Neural cell (in vitro differentiated cells): Measurements from ENCODE around the gene ASPDH. TPM values are rescaled to one million over a fixed set of nuclear protein-coding genes. Genes with fewer than 3 reads are reported as not detected.

ENCODE experiments used
- H2AFZ ChIP-seq: fragments of 200-600, 300-800 bp; sonication (generic), shearing (Covaris generic); 2 replicates; pipeline ENCODE4 v1.6.0; 2014; ENCODE audit warnings: low read depth, mild to moderate bottlenecking, antibody characterized with exemption, low read length, moderate library complexity
- H3F3A ChIP-seq: fragments of 200-600 bp; shearing (Covaris generic); 2 replicates; pipeline ENCODE4 v1.6.1; 2016; ENCODE audit warnings: mild to moderate bottlenecking, moderate library complexity, mixed read lengths, antibody characterized with exemption, low read length; ENCODE audit not compliant: insufficient read depth, poor library complexity, severe bottlenecking
- H3K27ac ChIP-seq: fragments of 200-600, 300-800 bp; sonication (generic), shearing (Covaris generic); 2 replicates; pipeline ENCODE4 v1.5.1; 2014; ENCODE audit warnings: mild to moderate bottlenecking, low read length, moderate library complexity
- H3K27me3 ChIP-seq: fragments of 300-800, 200-600 bp; sonication (generic), shearing (Covaris generic); 2 replicates; pipeline ENCODE4 v1.6.0; 2014; ENCODE audit warnings: mild to moderate bottlenecking, low read depth, low read length, moderate library complexity; ENCODE audit not compliant: insufficient read depth
- H3K36me3 ChIP-seq: fragments of 300-800, 200-600 bp; sonication (generic), shearing (Covaris generic); 2 replicates; pipeline ENCODE4 v1.5.1; 2014; ENCODE audit warnings: mild to moderate bottlenecking, antibody characterized with exemption, low read length, moderate library complexity; ENCODE audit not compliant: insufficient read depth
- H3K4me2 ChIP-seq: fragments of 300-800, 200-600 bp; sonication (generic), shearing (Covaris generic); 2 replicates; pipeline ENCODE4 v1.6.0; 2014; ENCODE audit warnings: mild to moderate bottlenecking, low read length
- H3K4me3 ChIP-seq: fragments of 300-800, 200-600 bp; sonication (generic), shearing (Covaris generic); 2 replicates; pipeline ENCODE4 v1.5.1; 2014; ENCODE audit warnings: mild to moderate bottlenecking, low read length, moderate library complexity
- H3K79me2 ChIP-seq: fragments of 200-600 bp; shearing (Covaris generic); replicated peaks from 2 replicates; pipeline ENCODE4 v1.6.0; 2014; ENCODE audit warnings: mild to moderate bottlenecking, low read length, moderate library complexity; ENCODE audit not compliant: insufficient read depth
- H3K9ac ChIP-seq: fragments of 300-800, 200-600 bp; sonication (generic), shearing (Covaris generic); 2 replicates; pipeline ENCODE4 v1.6.1; 2016; ENCODE audit warnings: mild to moderate bottlenecking, low read length, mixed read lengths
- H3K9me2 ChIP-seq: fragments of 200-600 bp; shearing (Covaris generic); 2 replicates; pipeline ENCODE4 v1.6.1; 2016; ENCODE audit warnings: mild to moderate bottlenecking, low read length, mixed read lengths; ENCODE audit not compliant: insufficient read depth
- H3K9me3 ChIP-seq: fragments of 200-600, 300-800 bp; sonication (generic), shearing (Covaris generic); 2 replicates; pipeline ENCODE4 v1.6.1; 2016; ENCODE audit warnings: mild to moderate bottlenecking, mixed run types, low read length, moderate library complexity, mixed read lengths
- H4K20me1 ChIP-seq: fragments of 200-600 bp; shearing (Covaris generic); 2 replicates; pipeline ENCODE4 v1.6.1; 2016; ENCODE audit warnings: mild to moderate bottlenecking, mixed run types; ENCODE audit not compliant: insufficient read depth
- EP300 ChIP-seq: fragments of 450-650 bp; conservative IDR thresholded peaks from 2 replicates; pipeline ENCODE4 v1.6.1; 2014; ENCODE audit warnings: antibody characterized with exemption, mild to moderate bottlenecking, moderate library complexity; ENCODE audit not compliant: poor library complexity, severe bottlenecking
- EZH2 ChIP-seq: fragments of 200-600, 300-800 bp; shearing (Covaris generic), sonication (generic); IDR thresholded peaks from 2 replicates; pipeline ENCODE4 v1.6.1; 2014; ENCODE audit warnings: antibody characterized with exemption, low read length, borderline replicate concordance, mild to moderate bottlenecking; ENCODE audit not compliant: insufficient read depth, poor library complexity, severe bottlenecking
- MXI1 ChIP-seq: fragments of 450-650 bp; conservative IDR thresholded peaks from 2 replicates; pipeline ENCODE4 v1.6.1; 2014; ENCODE audit warnings: antibody characterized with exemption, mild to moderate bottlenecking; ENCODE audit not compliant: poor library complexity, severe bottlenecking
- POLR2AphosphoS5 ChIP-seq: IDR thresholded peaks from 2 replicates; pipeline ENCODE4 v1.6.1; 2012
- RAD21 ChIP-seq: fragments of 450-650 bp; conservative IDR thresholded peaks from 2 replicates; pipeline ENCODE4 v1.6.1; 2014; ENCODE audit warnings: antibody characterized with exemption, mild to moderate bottlenecking, moderate library complexity
- SMC3 ChIP-seq: fragments of 450-650 bp; conservative IDR thresholded peaks from 2 replicates; pipeline ENCODE4 v1.6.1; 2014; ENCODE audit warnings: antibody characterized with exemption, mild to moderate bottlenecking, moderate library complexity; ENCODE audit not compliant: poor library complexity
- TAF1 ChIP-seq: IDR thresholded peaks from 2 replicates; pipeline ENCODE4 v1.6.1; 2012; ENCODE audit warnings: low read depth
- polyA plus RNA-seq: library from polyadenylated mRNA; depleted of rRNA; stranded (reverse); fragments of >200 nt; gene quantifications from 2 replicates; pipeline ENCODE4 v1.2.3, GENCODE V29; 2014
- TF ChIP-seq, protein P1 (sequence below): IDR thresholded peaks from 2 replicates; pipeline ENCODE4 v1.6.1; 2012; ENCODE audit warnings: borderline replicate concordance
- TF ChIP-seq, protein P2 (sequence below): fragments of 450-650 bp; IDR thresholded peaks from 2 replicates; pipeline ENCODE4 v1.5.1; 2014; ENCODE audit warnings: antibody characterized with exemption, mild to moderate bottlenecking, moderate library complexity; ENCODE audit not compliant: poor library complexity, severe bottlenecking

The ASPDH gene
- polyA plus RNA-seq, 1 donor from 2014 or later = not detected

DNA sequence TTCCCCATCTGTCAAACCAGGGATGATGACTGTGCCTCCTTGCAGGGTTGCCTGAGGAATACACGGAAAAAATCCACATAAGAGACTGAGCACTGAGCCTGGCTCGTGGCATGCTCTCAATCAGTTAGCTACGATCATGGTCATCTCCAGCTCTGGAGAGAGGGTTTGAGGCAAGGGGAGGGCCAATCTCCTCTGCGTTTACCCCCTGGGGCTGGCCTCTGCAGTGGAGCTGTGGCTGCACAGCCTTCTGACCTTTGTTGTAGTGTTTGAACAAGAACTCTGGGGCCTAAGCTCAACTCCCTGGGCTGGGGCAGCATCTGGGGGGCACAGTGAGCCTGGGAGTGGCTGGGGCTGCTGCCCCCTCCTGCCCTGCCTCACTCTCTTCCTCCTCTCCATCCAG is 48.6 kb upstream of the ASPDH start:
- Histone ChIP-seq H2AFZ (no peak overlapping the region), H3K4me3 (no peak overlapping the region), H3K4me2 (no peak overlapping the region), H3K27me3 (no peaks in the 10 kb centered on the region), H3K9ac (no peak overlapping the region), H3K9me2 (no peaks in the 10 kb centered on the region), H4K20me1 (peaks cover 38% of the 10 kb centered on the region), H3K27ac (no peak overlapping the region), H3K79me2 (peaks cover 80% of the 10 kb centered on the region), H3K9me3 (no peaks in the 10 kb centered on the region), H3K36me3 (peaks cover 4% of the 10 kb centered on the region), H3F3A (no peaks in the 10 kb centered on the region)
- no peak for TF ChIP-seq TAF1
- no peak for TF ChIP-seq EP300
- TF ChIP-seq, protein P1, sequence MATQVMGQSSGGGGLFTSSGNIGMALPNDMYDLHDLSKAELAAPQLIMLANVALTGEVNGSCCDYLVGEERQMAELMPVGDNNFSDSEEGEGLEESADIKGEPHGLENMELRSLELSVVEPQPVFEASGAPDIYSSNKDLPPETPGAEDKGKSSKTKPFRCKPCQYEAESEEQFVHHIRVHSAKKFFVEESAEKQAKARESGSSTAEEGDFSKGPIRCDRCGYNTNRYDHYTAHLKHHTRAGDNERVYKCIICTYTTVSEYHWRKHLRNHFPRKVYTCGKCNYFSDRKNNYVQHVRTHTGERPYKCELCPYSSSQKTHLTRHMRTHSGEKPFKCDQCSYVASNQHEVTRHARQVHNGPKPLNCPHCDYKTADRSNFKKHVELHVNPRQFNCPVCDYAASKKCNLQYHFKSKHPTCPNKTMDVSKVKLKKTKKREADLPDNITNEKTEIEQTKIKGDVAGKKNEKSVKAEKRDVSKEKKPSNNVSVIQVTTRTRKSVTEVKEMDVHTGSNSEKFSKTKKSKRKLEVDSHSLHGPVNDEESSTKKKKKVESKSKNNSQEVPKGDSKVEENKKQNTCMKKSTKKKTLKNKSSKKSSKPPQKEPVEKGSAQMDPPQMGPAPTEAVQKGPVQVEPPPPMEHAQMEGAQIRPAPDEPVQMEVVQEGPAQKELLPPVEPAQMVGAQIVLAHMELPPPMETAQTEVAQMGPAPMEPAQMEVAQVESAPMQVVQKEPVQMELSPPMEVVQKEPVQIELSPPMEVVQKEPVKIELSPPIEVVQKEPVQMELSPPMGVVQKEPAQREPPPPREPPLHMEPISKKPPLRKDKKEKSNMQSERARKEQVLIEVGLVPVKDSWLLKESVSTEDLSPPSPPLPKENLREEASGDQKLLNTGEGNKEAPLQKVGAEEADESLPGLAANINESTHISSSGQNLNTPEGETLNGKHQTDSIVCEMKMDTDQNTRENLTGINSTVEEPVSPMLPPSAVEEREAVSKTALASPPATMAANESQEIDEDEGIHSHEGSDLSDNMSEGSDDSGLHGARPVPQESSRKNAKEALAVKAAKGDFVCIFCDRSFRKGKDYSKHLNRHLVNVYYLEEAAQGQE = no peak
- TF ChIP-seq, protein P2, sequence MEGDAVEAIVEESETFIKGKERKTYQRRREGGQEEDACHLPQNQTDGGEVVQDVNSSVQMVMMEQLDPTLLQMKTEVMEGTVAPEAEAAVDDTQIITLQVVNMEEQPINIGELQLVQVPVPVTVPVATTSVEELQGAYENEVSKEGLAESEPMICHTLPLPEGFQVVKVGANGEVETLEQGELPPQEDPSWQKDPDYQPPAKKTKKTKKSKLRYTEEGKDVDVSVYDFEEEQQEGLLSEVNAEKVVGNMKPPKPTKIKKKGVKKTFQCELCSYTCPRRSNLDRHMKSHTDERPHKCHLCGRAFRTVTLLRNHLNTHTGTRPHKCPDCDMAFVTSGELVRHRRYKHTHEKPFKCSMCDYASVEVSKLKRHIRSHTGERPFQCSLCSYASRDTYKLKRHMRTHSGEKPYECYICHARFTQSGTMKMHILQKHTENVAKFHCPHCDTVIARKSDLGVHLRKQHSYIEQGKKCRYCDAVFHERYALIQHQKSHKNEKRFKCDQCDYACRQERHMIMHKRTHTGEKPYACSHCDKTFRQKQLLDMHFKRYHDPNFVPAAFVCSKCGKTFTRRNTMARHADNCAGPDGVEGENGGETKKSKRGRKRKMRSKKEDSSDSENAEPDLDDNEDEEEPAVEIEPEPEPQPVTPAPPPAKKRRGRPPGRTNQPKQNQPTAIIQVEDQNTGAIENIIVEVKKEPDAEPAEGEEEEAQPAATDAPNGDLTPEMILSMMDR = no peak
- TF ChIP-seq POLR2AphosphoS5 = no peak
- TF ChIP-seq SMC3 = no peak
- TF ChIP-seq RAD21 = no peak
- TF ChIP-seq MXI1 = no peak
- no peak for TF ChIP-seq EZH2

DNA sequence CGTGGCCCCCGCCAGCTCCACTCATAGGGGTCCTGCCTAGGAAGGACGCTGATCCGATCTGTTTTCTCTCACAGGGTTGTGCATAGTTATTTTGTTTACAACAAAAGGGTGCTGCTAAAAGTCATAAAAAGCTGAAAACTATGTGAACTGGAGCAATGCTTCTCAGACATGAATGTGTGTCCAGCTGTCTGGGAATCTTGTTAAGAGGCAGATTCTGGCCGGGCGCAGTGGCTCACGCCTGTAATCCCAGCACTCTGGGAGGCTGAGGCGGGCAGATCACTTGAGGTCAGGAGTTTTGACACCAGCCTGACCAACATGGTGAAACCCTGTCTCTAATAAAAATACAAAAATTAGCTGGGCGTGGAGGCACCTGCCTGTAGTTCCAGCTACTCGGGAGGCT is 45.9 kb upstream of the ASPDH start:
- no peak for TF ChIP-seq MXI1
- TF ChIP-seq EZH2 = no peak
- TF ChIP-seq EP300 = no peak
- TF ChIP-seq TAF1 = no peak
- TF ChIP-seq SMC3 = no peak
- TF ChIP-seq, protein P2 = no peak
- no peak for TF ChIP-seq RAD21
- no peak for TF ChIP-seq POLR2AphosphoS5
- TF ChIP-seq, protein P1 = no peak
- Histone ChIP-seq H3K36me3 (peaks cover 4% of the 10 kb centered on the region), H3K27me3 (no peaks in the 10 kb centered on the region), H3K4me2 (no peak overlapping the region), H3K9ac (no peak overlapping the region), H4K20me1 (peaks cover 29% of the 10 kb centered on the region), H3K9me2 (no peaks in the 10 kb centered on the region), H3K79me2 (peaks cover 68% of the 10 kb centered on the region), H3F3A (no peaks in the 10 kb centered on the region), H3K9me3 (no peaks in the 10 kb centered on the region), H3K27ac (no peak overlapping the region), H2AFZ (no peak overlapping the region), H3K4me3 (no peak overlapping the region)
